ENCODE results near the gene EIF2S1.

DNA sequence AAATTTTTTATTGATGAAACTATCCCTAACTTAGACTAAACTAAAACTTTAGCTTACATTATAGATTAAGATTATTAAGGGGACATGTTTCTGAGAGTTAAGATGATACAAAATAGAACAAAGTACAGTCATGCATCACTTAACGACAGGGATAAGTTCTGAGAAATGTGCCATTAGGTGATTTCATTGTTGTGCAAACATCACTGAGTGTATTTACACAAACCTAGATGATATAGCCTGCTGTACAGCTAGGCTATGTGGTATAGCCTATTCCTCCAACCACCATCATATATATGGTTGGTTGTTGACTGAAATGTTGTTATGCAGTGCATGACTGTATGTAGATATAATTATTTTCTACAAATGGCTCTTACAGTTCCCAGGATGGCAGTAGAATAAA lies 47.0 kb upstream of the EIF2S1 start:
- TF ChIP-seq SREBF2 (IDR thresholded peaks at IDR 0.05) (no peak), POLR2A (IDR thresholded peaks at IDR 0.05; ENCODE audit: low read length) (no peak), EHMT2 (IDR thresholded peaks at IDR 0.05; ENCODE audit: low read depth) (no peak), EP300 (IDR thresholded peaks at IDR 0.05) (no peak), SMC3 (IDR thresholded peaks at IDR 0.05) (no peak), CHD2 (IDR thresholded peaks at IDR 0.05; ENCODE audit: low read length, partially characterized antibody) (no peak), RARB (CRISPR knock-in tag; IDR thresholded peaks at IDR 0.05) (no peak), MAZ (IDR thresholded peaks at IDR 0.05; ENCODE audit: borderline replicate concordance, low read depth, low read length) (no peak), CEBPB (IDR thresholded peaks at IDR 0.05) (no peak)
- TF ChIP-seq, protein P1, sequence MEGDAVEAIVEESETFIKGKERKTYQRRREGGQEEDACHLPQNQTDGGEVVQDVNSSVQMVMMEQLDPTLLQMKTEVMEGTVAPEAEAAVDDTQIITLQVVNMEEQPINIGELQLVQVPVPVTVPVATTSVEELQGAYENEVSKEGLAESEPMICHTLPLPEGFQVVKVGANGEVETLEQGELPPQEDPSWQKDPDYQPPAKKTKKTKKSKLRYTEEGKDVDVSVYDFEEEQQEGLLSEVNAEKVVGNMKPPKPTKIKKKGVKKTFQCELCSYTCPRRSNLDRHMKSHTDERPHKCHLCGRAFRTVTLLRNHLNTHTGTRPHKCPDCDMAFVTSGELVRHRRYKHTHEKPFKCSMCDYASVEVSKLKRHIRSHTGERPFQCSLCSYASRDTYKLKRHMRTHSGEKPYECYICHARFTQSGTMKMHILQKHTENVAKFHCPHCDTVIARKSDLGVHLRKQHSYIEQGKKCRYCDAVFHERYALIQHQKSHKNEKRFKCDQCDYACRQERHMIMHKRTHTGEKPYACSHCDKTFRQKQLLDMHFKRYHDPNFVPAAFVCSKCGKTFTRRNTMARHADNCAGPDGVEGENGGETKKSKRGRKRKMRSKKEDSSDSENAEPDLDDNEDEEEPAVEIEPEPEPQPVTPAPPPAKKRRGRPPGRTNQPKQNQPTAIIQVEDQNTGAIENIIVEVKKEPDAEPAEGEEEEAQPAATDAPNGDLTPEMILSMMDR (IDR thresholded peaks at IDR 0.05) = no peak
- TF ChIP-seq, protein P2, sequence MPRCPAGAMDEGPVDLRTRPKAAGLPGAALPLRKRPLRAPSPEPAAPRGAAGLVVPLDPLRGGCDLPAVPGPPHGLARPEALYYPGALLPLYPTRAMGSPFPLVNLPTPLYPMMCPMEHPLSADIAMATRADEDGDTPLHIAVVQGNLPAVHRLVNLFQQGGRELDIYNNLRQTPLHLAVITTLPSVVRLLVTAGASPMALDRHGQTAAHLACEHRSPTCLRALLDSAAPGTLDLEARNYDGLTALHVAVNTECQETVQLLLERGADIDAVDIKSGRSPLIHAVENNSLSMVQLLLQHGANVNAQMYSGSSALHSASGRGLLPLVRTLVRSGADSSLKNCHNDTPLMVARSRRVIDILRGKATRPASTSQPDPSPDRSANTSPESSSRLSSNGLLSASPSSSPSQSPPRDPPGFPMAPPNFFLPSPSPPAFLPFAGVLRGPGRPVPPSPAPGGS (IDR thresholded peaks at IDR 0.05) = no peak
- TF ChIP-seq, protein P3, sequence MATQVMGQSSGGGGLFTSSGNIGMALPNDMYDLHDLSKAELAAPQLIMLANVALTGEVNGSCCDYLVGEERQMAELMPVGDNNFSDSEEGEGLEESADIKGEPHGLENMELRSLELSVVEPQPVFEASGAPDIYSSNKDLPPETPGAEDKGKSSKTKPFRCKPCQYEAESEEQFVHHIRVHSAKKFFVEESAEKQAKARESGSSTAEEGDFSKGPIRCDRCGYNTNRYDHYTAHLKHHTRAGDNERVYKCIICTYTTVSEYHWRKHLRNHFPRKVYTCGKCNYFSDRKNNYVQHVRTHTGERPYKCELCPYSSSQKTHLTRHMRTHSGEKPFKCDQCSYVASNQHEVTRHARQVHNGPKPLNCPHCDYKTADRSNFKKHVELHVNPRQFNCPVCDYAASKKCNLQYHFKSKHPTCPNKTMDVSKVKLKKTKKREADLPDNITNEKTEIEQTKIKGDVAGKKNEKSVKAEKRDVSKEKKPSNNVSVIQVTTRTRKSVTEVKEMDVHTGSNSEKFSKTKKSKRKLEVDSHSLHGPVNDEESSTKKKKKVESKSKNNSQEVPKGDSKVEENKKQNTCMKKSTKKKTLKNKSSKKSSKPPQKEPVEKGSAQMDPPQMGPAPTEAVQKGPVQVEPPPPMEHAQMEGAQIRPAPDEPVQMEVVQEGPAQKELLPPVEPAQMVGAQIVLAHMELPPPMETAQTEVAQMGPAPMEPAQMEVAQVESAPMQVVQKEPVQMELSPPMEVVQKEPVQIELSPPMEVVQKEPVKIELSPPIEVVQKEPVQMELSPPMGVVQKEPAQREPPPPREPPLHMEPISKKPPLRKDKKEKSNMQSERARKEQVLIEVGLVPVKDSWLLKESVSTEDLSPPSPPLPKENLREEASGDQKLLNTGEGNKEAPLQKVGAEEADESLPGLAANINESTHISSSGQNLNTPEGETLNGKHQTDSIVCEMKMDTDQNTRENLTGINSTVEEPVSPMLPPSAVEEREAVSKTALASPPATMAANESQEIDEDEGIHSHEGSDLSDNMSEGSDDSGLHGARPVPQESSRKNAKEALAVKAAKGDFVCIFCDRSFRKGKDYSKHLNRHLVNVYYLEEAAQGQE (IDR thresholded peaks at IDR 0.05) = no peak

All from A549 (cell line).